Activated T-helper 1 cell treated with Interleukin-2 at 50 U/mL for 16 hours (primary cell): ENCODE results near the gene OSBP2.

Experiments used
- DNase-seq: peaks from one replicate; pipeline ENCODE4 v3.0.0-alpha.2; 2020; ENCODE audit warnings: low read depth

OSBP2 gene

GRCh38 chr22:30882184-30882717 is 187.6 kb downstream of the OSBP2 start:
- no peak for DNase-seq

- no peak for DNase-seq
Measured at GRCh38 chr22:30882974-30883533, 188.4 kb downstream of the OSBP2 start.

- no peak for DNase-seq
Measured at GRCh38 chr22:30883586-30884145, 189.0 kb downstream of the OSBP2 start.

GRCh38 chr22:30884211-30885000 is 189.7 kb downstream of the OSBP2 start:
- no peak for DNase-seq

- no peak for DNase-seq
Measured at GRCh38 chr22:30885001-30885366, 190.3 kb downstream of the OSBP2 start.

GRCh38 chr22:30885591-30885990 is 190.9 kb downstream of the OSBP2 start:
- no peak for DNase-seq

GRCh38 chr22:30887453-30887852 is 192.8 kb downstream of the OSBP2 start:
- no peak for DNase-seq

GRCh38 chr22:30887861-30888260 is 193.2 kb downstream of the OSBP2 start:
- no peak for DNase-seq

GRCh38 chr22:30889268-30889995 is 194.8 kb downstream of the OSBP2 start:
- DNase-seq, result no peak

GRCh38 chr22:30889996-30890480 is 195.4 kb downstream of the OSBP2 start:
- no peak for DNase-seq

GRCh38 chr22:30890686-30891442 is 196.2 kb downstream of the OSBP2 start:
- no peak for DNase-seq

- no peak for DNase-seq
Measured at GRCh38 chr22:30891443-30891755, 196.7 kb downstream of the OSBP2 start.

GRCh38 chr22:30891781-30892180 is 197.1 kb downstream of the OSBP2 start:
- DNase-seq, result no peak

GRCh38 chr22:30892286-30892685 is 197.6 kb downstream of the OSBP2 start:
- no peak for DNase-seq

- DNase-seq, result no peak
Measured at GRCh38 chr22:30892731-30893221, 198.1 kb downstream of the OSBP2 start.

- no peak for DNase-seq
Measured at GRCh38 chr22:30893434-30894370, 199.0 kb downstream of the OSBP2 start.

- no peak for DNase-seq
Measured at GRCh38 chr22:30894371-30894740, 199.7 kb downstream of the OSBP2 start.

GRCh38 chr22:30902496-30903357 is 208.1 kb downstream of the OSBP2 start:
- DNase-seq, result no peak

GRCh38 chr22:30903876-30904460 is 209.3 kb downstream of the OSBP2 start:
- DNase-seq, result no peak
